ENCODE measurements around the gene GNPDA1.
A peak's percentile ranks its signal among the peaks of the same experiment; 100 is the strongest.

Gene GNPDA1

GRCh38 chr5:141978389-141978788 lies 34.4 kb downstream of the GNPDA1 start:
- DNase-seq (ENCODE audit: low read depth, low spot score): no peak
- H3K4me3 ChIP-seq (ENCODE audit: low read depth, low read length): no peak overlapping the region
- TF ChIP-seq, protein P1, sequence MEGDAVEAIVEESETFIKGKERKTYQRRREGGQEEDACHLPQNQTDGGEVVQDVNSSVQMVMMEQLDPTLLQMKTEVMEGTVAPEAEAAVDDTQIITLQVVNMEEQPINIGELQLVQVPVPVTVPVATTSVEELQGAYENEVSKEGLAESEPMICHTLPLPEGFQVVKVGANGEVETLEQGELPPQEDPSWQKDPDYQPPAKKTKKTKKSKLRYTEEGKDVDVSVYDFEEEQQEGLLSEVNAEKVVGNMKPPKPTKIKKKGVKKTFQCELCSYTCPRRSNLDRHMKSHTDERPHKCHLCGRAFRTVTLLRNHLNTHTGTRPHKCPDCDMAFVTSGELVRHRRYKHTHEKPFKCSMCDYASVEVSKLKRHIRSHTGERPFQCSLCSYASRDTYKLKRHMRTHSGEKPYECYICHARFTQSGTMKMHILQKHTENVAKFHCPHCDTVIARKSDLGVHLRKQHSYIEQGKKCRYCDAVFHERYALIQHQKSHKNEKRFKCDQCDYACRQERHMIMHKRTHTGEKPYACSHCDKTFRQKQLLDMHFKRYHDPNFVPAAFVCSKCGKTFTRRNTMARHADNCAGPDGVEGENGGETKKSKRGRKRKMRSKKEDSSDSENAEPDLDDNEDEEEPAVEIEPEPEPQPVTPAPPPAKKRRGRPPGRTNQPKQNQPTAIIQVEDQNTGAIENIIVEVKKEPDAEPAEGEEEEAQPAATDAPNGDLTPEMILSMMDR (IDR thresholded peaks at IDR 0.05; ENCODE audit: low read depth, low read length): no peak
- in situ Hi-C loops (cut with HindIII; ENCODE audit: low sequenced_read_pairs): no loop called here

- TF ChIP-seq, protein P1 (IDR thresholded peaks at IDR 0.05; ENCODE audit: low read depth, low read length): no peak
- no peak for DNase-seq (ENCODE audit: low read depth, low spot score)
- in situ Hi-C loops (cut with HindIII; ENCODE audit: low sequenced_read_pairs): no loop called here
Observed at GRCh38 chr5:141976176-141976575, 36.7 kb downstream of the GNPDA1 start.

DNA sequence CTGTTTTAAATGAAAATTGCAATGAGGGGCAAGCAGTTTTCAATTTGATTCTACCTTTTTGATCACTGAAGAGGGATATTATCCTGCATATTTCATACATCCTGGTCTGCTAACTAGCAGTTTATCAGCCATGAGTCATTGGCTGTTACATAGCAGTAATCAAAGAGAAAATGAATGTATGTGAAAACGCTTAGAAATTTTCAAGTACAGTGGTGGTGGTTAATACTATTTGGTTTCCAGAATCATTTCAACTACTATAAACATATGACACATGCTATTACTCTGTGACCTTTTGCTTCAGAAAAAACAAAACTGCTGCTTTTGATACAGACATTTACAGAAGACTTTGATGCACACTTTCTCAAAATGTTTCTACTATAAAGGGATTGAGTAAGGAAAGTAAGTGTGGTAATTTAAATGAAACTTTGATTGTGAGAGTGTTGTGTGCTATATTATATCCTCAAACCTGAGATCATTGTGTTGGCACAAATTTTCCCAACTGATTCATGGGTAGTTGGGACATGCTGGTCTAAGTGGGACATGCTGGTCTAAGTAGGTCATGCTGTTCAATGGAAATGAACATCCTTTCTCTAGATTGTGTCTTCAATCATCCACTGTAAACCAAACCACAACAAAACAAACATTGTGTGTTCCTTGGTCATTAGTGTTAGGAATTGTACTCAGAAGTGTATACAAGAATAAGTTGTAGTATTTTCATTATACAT lies 38.8 kb downstream of the GNPDA1 start:
- in situ Hi-C loops (cut with HindIII; ENCODE audit: low sequenced_read_pairs): no loop called here
- H3K4me3 ChIP-seq (ENCODE audit: low read depth, low read length): no peak overlapping the region
- TF ChIP-seq, protein P1 (IDR thresholded peaks at IDR 0.05; ENCODE audit: low read depth, low read length): no peak
- DNase-seq (ENCODE audit: low read depth, low spot score): peak; percentile 66

More at GRCh38 chr5:141976176-141976575, 36.7 kb downstream of the GNPDA1 start:
- no peak overlapping the region for H3K4me3 ChIP-seq (ENCODE audit: low read depth, low read length)

GRCh38 chr5:141969783-141970771 lies 42.8 kb downstream of the GNPDA1 start:
- TF ChIP-seq, protein P1 (IDR thresholded peaks at IDR 0.05; ENCODE audit: low read depth, low read length): no peak
- peak overlapping the region; percentile 90 for H3K4me3 ChIP-seq (ENCODE audit: low read depth, low read length)
- in situ Hi-C loops (cut with HindIII; ENCODE audit: low sequenced_read_pairs): no loop called here
- DNase-seq (ENCODE audit: low read depth, low spot score): no peak

DNA sequence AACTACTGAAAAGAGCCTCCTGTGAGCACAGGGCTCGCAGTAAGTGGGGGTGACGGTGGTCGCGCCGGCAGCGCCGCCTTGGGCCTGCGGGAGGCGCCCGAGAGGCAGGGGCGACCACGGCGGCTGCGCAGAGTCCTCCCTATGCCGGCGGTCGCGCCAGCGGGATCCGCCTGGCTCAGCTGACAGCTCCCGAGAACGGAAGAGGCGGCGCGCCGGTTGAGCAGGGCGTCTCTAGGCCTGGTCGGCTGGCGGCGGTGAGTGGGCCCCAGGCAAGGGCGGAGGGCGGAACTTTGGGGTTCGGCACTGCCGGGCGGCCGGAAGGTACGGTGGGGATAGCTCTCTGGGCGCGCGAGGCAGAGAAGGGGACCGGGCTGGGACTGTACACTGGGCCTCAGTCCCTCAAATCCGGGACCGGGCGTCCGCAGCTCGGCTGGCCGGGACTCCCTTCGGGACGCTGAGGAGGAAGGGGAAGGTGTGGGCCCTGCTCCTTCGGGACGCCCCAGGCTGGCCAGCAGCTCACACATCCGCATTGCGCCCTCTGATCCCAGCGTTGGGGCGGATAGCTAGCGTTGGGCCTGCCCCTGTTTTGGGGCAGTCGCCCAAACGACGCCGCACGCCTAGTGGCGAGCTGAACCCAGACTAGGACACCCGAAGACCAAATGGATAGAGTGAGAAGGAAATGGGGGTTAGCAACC lies 43.8 kb downstream of the GNPDA1 start, which contains the start of gene RNF14:
Gene RNF14 (plus strand): TSS at position 192 of the 695 bp plus-strand sequence. CDS start 4,484 bp downstream, outside the sequence.
- TF ChIP-seq, protein P1 (IDR thresholded peaks at IDR 0.05; ENCODE audit: low read depth, low read length): peak; percentile 78
- peak; percentile 95 for DNase-seq (ENCODE audit: low read depth, low spot score)
- peak within 1 kb of the TSS; percentile 90 for H3K4me3 ChIP-seq (ENCODE audit: low read depth, low read length)
- in situ Hi-C loops (cut with HindIII; ENCODE audit: low sequenced_read_pairs): no loop called here

- in situ Hi-C loops (cut with HindIII; ENCODE audit: low sequenced_read_pairs): no loop called here
- TF ChIP-seq, protein P1 (IDR thresholded peaks at IDR 0.05; ENCODE audit: low read depth, low read length): no peak
- H3K4me3 ChIP-seq (ENCODE audit: low read depth, low read length): no peak overlapping the region
- no peak for DNase-seq (ENCODE audit: low read depth, low spot score)
Observed at GRCh38 chr5:141966963-141967333, 45.9 kb downstream of the GNPDA1 start.

All from astrocyte of the spinal cord (primary cell).